ENCODE results near the gene PNP.

DNA sequence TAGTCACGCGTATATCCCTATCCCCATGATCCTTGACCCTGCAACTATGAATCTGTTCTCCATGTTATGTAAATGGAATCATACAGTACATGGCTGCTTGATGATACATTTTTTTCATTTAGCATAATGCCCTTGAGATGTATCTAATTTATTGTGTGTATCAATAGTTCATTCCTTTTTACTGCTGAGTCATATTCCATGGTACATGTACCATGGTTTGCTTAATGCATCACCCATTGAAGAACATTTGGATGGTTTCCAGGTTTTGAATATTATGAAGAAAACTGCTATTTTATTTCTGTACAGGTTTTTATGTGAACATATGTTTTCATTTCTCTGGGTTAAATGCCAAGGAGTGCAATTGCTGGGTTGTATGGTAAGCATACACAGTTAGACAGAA lies 32.1 kb downstream of the PNP start:
- no peak for TF ChIP-seq EZH2 (IDR thresholded peaks at IDR 0.05; ENCODE audit: borderline replicate concordance)
- TF ChIP-seq, protein P1, sequence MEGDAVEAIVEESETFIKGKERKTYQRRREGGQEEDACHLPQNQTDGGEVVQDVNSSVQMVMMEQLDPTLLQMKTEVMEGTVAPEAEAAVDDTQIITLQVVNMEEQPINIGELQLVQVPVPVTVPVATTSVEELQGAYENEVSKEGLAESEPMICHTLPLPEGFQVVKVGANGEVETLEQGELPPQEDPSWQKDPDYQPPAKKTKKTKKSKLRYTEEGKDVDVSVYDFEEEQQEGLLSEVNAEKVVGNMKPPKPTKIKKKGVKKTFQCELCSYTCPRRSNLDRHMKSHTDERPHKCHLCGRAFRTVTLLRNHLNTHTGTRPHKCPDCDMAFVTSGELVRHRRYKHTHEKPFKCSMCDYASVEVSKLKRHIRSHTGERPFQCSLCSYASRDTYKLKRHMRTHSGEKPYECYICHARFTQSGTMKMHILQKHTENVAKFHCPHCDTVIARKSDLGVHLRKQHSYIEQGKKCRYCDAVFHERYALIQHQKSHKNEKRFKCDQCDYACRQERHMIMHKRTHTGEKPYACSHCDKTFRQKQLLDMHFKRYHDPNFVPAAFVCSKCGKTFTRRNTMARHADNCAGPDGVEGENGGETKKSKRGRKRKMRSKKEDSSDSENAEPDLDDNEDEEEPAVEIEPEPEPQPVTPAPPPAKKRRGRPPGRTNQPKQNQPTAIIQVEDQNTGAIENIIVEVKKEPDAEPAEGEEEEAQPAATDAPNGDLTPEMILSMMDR (IDR thresholded peaks at IDR 0.05; ENCODE audit: poor library complexity): no peak
